CD4-positive, alpha-beta T cell treated with Interleukin-4 for 4 hours (primary cell): ENCODE measurements around the gene AMZ2.
A peak's percentile ranks its signal among the peaks of the same experiment; 100 is the strongest.
"Not testable (repeated sequence)": the region's sequence is repeated elsewhere in the genome, so short reads cannot be mapped to it uniquely, and the experiment has no call there.

ENCODE experiments used
- DNase-seq: peaks from one replicate; pipeline ENCODE4 v3.0.0-alpha.2; 2020

AMZ2 gene

DNA sequence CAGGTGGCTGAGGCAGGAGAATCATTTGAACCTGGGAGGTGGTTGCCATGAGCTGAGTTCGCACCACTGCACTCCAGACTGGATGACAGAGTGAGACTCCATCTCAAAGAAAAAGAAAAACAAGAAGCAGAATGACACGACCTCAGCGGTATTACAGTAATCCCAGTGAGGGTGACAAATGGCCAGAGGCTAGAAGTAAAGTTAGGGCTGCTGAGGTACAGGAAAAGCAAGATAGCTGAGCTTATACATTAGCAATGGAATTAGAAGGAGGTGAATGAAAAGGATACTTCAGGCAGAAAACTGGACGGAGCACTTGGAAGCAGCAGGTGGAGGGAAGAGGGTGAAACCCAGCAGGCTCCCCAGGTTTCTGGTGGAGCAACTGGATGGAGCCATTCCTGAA is 26.1 kb upstream of the AMZ2 start:
- DNase-seq, result no peak

- DNase-seq, result no peak
These were observed 25.2 kb upstream of the AMZ2 start for GRCh38 chr17:68222606-68223005.

GRCh38 chr17:68225055-68225454 is 22.8 kb upstream of the AMZ2 start:
- not testable (repeated sequence) for DNase-seq

GRCh38 chr17:68228039-68228680 is 19.7 kb upstream of the AMZ2 start:
- DNase-seq, result not testable (repeated sequence)

DNA sequence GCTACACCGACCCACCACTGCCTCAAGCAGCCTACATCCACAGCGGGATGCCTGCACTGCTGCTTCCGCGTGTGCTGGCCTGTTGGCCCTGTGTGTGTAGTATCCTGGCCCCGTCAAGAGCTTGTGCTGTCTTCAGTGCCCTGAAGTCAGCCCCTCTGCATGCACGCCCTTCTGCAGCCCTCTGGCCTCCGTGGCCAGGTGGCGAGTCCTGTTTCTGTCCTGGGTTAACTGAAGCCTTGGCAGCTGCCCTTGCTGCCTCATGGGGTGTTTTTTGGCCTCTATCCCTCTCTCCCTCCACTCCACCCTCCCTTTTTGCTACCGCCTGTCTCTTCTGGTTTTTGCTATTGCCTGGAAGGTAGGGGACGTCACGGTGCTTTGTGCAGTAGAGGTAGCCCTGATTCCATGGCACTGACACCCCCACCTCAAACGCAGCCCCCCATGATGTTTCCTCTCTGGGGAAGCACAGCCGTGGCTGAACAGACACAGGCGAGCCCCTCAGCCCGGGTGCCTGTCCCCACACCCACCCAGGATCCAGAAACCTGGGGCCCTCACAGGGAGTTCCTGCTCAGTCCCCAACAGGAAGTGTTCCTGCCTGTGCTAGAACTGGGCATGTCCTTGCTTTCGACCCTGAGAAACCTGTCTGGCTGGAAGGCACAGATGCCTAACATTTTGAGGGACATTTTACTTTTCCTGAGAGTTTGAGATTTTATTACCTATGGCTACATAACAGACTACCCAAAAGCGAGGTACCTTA is 18.8 kb upstream of the AMZ2 start:
- DNase-seq, result no peak

DNA sequence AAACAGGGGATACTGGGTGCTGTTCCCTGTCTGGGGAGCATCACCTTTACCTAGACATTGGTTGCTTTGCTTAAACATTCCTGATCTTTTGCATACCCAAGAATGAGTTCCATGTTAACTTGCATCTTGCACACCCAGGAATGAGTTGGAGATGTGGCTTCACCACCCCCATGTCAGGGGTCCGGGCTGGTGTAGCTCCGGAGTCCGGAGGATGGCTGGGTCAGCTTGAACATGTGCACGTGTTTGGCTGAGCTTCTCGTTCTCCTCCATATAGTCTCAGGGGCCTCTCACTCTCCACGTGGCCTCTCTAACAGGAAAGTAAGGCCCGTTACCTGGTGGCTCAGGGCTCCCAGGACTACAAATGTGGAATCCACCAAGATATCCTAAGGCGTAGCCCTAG is 18.2 kb upstream of the AMZ2 start:
- no peak for DNase-seq

- not testable (repeated sequence) for DNase-seq
These were observed 16.7 kb upstream of the AMZ2 start for GRCh38 chr17:68231131-68231530.

- no peak for DNase-seq
These were observed 16.3 kb upstream of the AMZ2 start for GRCh38 chr17:68231541-68231940.

DNA sequence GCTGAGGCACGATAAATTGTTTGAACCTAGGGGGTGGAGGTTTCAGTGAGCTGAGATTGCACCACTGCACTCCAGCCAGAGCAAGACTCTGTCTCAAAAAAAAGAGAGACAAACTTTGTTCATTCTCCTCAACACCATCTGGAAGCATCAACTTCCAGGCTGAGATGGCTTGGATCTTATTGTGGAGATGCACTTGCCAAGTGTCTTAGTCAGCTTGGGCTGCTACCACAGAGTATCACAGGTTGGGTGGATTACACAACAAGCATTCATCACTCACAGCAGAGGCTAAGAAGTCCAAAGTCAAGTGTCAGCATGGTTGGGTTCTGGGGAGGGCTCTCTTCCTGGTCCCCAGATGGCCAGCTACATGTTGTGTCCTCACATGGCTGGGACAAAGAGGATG is 15.1 kb upstream of the AMZ2 start:
- not testable (repeated sequence) for DNase-seq

GRCh38 chr17:68234726-68235335 is 13.0 kb upstream of the AMZ2 start:
- DNase-seq, result peak; percentile 91

DNA sequence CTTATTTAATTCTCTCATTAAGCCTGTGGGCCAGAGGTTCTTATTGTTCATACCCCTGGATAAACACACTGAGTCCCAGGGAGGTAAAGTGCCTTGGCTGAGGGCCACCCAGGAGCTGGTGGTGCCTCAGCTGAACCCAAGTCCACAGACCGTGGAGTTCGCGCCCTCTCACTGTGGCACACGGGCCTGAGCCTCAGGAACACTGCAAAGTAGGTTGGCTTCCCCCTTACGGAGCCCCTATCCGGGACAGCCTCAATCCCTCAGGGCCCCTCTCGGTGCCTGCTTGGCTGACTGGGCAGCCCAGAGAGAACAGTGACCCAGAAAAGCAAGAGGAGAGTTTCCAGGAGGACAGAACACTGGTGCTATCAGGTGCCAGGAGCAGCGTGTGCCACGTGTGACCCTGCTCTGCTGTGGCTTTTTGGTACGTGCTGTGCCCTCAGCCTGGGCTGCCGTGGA is 12.5 kb upstream of the AMZ2 start:
- DNase-seq, result not testable (repeated sequence)

DNA sequence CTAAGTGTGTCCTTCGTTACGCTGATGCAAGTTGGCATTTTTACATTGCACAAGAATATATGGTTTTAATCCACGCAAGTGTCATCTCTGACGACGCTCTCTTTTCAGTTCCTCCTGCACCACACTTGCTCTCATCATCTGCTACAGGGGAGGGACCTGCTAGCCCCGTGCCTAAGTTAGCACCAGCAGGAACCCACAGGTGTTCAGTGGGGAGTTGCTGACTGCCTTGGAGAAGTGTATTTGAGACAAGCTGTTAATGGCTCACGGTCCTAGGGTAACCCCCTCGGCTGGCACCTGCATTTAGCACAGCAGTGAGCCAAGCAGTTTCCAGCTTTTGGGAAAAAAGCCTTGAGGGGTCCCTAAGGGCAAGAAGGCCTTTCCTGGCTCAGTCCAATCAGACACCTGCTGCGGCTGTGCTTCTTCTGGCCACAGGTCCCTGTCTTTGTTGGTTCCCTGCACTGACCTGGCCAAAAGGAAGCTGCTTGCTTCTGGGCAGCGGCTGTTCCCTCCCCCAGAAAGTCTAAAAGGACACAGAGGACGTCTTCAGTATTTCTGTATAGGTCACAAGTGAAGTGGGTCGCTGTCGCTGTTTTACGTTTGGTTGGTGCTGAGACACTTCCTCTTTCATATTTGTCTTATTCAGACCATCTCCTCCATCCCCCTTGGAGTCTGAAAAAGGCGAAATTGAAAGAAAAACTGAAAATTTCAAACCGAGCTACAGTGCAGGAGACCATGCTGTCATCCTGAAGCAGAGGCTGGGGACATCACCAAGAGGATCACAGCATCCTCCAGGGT is 10.3 kb upstream of the AMZ2 start:
- DNase-seq, result peak; percentile 77

DNA sequence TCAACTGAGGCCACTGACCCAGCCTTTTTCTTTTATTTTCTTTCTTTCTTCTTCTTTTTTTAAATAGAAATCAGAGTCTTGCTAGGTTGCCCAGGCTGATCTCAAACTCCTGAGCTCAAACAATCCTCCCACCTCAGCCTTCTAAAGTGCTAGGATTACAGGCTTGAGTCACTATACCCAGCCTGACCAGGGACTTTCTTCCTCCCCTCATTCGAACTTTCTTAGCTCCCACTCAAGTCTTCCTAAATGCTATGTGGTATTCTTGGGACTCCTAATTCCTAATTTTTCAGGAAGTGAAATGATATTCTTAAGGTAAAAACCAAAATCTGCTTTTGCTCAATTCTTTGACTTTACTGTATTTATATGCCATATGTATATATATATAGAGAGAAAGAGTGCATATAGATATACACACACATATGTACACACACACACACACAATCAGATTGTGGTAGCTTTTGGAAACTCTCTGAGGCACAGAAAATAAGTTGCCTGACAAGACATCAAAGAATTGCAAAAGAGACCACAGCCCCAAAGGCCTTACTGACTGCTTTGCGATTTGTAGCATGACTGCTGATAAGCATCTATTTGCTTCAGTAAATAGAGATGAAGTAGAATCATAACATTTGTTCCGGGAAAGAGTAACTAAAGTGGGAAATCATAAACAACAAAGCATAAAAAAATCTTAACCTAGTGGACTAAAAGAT is 9.5 kb upstream of the AMZ2 start:
- peak; percentile 84 for DNase-seq

- peak; percentile 64 for DNase-seq
These were observed 9.0 kb upstream of the AMZ2 start for GRCh38 chr17:68238871-68239253.

DNA sequence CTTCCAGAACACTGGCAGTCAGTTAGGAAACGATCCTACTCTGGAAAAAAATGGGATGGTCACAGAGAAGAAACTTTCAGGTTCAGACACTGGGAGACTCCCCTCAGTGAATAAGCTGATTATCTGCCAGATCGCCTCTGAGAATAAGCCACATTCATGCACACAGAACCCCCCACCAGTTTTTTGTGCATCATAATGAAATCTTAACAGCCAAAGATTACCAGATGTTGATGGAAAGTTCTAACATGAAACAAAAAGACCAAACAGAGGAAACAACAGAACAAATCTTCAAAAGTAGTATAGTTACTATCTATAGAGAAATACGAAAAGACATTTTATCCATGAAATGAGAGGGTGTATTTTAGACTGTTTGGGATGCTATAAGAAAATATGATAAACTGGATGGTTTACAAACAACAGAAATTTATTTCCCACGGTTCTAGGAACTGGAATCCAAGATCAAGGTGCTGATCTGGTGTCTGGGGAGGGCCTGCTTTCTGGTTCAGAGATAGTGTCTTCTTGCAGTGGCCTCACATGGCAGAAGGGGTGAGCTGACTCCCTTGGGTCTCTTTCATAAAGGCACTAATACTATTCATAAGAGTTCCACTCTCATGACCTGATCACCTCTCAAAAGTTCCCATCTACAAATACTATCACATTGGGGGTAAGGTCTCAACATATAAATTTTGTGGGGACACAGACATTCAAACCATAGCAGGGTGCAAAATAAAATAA is 8.0 kb upstream of the AMZ2 start:
- DNase-seq, result no peak

DNA sequence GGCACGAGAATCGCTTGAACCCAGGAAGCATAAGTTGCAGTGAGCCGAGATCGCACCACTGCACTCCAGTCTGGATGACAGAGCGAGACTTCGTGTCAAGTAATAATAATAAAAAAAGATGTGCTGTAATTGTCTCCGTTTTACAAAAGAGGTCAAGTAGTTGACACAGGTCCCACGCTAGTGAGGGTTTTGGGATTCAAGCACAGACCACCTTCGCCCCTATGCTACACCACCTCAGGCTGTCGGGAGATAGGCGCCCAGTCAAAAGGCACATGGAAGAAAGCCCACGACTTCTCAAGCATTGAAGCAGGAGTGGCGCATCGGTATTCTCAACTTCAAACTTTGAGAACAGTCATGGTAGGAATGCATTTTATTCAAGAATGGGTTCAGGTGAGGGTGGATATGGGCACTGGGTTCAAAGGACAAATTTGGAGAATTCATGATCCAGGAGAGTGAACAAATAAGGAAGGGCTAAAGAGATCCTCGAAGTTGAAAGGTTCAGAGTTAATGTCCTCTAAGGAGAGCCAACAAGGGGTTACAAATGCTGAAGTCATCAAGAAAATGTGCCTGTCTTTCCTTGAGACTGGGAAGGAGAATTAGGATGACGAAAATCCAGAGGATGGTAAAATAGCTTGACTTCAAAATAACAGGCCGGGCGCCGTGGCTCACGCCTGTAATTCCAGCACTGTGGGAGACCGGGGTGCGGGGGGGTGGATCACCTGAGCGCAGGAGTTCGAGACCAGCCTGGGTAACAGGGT is 1.4 kb upstream of the AMZ2 start:
- no peak for DNase-seq

- DNase-seq, result no peak
These were observed 469 bp downstream of the AMZ2 start for GRCh38 chr17:68248199-68248825.

DNA sequence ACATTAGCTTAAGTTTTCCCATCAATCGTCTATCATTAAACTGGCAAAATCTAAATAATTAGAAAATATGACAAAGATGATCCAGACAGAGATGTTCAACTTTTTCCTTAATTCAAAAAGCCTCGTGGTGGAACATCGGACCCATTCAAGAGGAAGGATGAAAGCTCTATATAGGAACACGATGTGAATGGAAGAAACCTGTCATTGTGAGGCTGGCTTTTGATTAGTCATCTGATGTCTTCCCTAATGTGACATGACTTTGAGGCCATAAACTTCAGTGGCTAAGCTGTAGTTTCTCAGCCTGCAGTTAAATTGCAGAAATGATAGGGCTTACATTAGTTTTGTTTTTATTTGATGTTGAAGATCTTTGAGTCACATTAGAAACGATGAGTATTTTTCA is 1.0 kb downstream of the AMZ2 start:
- peak; percentile 70 for DNase-seq

DNA sequence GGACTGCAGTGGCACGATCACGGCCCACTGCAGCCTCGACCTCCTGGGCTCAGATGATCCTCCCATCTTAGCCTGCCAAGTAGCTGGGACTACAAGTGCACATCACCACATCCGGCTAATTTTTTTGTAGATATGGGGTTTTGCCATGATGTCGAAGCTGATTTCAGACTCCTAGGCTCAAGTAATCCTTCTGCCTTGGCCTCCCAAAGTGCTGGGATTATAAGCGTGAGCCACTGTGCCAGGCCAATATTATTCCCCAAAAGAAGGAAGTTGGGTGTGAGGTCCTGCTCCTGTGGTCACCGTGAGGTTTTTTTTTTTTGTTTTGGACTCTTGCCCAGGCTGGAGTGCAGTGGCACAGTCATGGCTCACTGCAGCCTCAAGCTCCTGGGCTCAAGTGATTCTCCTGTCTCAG is 1.5 kb downstream of the AMZ2 start:
- DNase-seq, result peak; percentile 60

DNA sequence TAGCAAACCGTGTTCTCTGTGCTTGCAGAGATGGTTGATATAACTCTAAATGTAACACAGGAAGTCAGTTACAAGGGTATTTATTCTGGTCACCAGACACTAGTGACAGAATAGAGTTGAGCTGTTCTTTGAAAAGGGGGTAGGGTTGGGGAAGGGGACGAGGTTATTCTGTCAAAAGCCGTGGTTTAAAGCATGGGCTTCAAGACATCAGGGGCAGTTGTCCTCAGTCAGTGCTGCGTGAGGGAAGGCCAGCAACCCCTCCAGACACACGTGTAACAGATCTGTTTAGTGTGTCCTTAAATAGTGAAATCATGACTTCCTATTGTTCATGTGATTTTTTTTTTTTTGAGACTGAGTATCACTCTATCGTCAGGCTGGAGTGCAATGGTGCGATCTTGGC is 5.6 kb downstream of the AMZ2 start:
- DNase-seq, result peak; percentile 47

DNA sequence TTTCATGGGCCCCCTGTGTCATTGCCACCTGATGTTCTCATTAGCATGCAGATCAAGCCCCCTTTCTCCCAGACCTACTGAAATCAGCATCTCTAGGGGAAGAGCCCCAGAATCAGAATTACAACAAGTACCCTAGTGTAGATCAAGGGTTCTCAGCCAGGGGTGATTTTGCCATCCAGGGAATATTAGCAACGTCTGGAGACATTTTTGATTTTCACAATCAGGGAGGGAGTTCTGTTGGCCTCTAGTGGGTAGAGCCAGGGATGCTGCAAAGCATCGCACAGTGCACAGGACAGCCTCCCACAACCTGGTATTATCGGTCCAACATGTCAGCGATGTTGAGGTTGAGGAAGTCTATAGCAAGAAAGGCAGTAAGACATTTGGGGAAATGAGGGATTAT is 7.3 kb downstream of the AMZ2 start:
- DNase-seq, result no peak
